Kidney (tissue), 22 donors: ENCODE data around the gene TNRC6C. TPM values are rescaled to one million over a fixed set of nuclear protein-coding genes. Genes with fewer than 3 reads are reported as not detected.
A peak's percentile ranks its signal among the peaks of the same experiment; 100 is the strongest.

Source experiments
- DNase-seq, 5 donors: peaks; one replicate each; pipeline ENCODE4 v3.0.0-alpha.2; 2013 to 2020
- FAIRE-seq: peaks from 2 replicates; lab custom pipeline; 2012; peaks lifted over from hg19 to GRCh38; lab: Jason Lieb, UNC
- H3K27ac ChIP-seq, 2 donors: one replicate each; pipeline ENCODE4 v1.7.0; 2013; ENCODE audit warnings: low read depth in 2 of 2, low read length in 2 of 2, inconsistent platforms in 1 of 2
- H3K27me3 ChIP-seq: one replicate; pipeline ENCODE4 v1.7.1; 2013; ENCODE audit warnings: low read length, inconsistent platforms; ENCODE audit not compliant: control insufficient read depth, insufficient read depth
- H3K36me3 ChIP-seq, 3 donors: one replicate each; pipeline versions ENCODE4 v1.7.0 to v1.7.1; 2013; ENCODE audit warnings: low read length in 3 of 3, control low read depth in 1 of 3, inconsistent platforms in 1 of 3; ENCODE audit not compliant: insufficient read depth in 3 of 3, control insufficient read depth in 2 of 3
- H3K4me1 ChIP-seq, 3 donors: one replicate each; pipeline versions ENCODE4 v1.7.0 to v1.7.1; 2013; ENCODE audit warnings: low read length in 3 of 3, inconsistent platforms in 1 of 3, low read depth in 1 of 3; ENCODE audit not compliant: control insufficient read depth in 2 of 3, insufficient read depth in 2 of 3
- H3K4me3 ChIP-seq, 3 donors: one replicate each; pipeline versions ENCODE4 v1.7.0 to v1.8.1; 2013; ENCODE audit warnings: low read length in 3 of 3, control low read depth in 1 of 3, inconsistent platforms in 1 of 3
- H3K9ac ChIP-seq, 3 donors: one replicate each; pipeline versions ENCODE4 v1.7.0 to v1.7.1; 2013; ENCODE audit warnings: low read length in 3 of 3, control low read depth in 1 of 3, inconsistent platforms in 1 of 3
- H3K9me3 ChIP-seq, 3 donors: one replicate each; pipeline versions ENCODE4 v1.7.0 to v1.7.1; 2013; ENCODE audit warnings: low read length in 3 of 3, control low read depth in 1 of 3, inconsistent platforms in 1 of 3; ENCODE audit not compliant: control insufficient read depth in 2 of 3, insufficient read depth in 1 of 3
- intact Hi-C: fragments of 100-400 bp; cut with DNase I; formaldehyde crosslinking; loops from one replicate; pipeline ENCODE4 v1.11.1; 2022
- long read RNA-seq, 10 donors: library from polyadenylated mRNA in 1 of 10; unstranded in 1 of 10; transcript quantifications; one replicate each; pipeline ENCODE4 v2.0.0 and lab custom pipeline, GENCODE V29; 2021 to 2026
- polyA plus RNA-seq: library from polyadenylated mRNA; stranded (reverse); fragments of 350-450 nt; fragmentation: Illumina TruSeq; extraction: RNeasy Lipid Tissue Mini Kit (QIAGEN cat#74804); gene quantifications from one replicate; pipeline ENCODE4 v1.2.3, GENCODE V29; 2014; ENCODE audit warnings: low read depth, low replicate concordance; ENCODE audit not compliant: insufficient read depth
- total RNA-seq: library from RNA; stranded (reverse); fragmentation: NEBNext Ultra II Directional; extraction: Animal tissue kit (Norgen Biotek cat#: 25700); gene quantifications from one replicate; pipeline ENCODE4 v1.2.1, GENCODE V29; 2021
- TF ChIP-seq, protein P1 (sequence below): IDR thresholded peaks from 3 replicates; pipeline ENCODE4 v1.5.1; 2012; ENCODE audit warnings: mild to moderate bottlenecking, moderate library complexity, borderline replicate concordance; ENCODE audit not compliant: insufficient read depth; ENCODE audit errors: extremely low read depth
- donor health status: control.
- donor health status: control.
- donor health status: control.
- donor health status: control.
- donor health status: control.
- donor health status: DM: yes; HTN: yes; CAD: no.
- donor health status: Normal renal cell carcinoma (clear cell type).

TNRC6C gene, protein sequence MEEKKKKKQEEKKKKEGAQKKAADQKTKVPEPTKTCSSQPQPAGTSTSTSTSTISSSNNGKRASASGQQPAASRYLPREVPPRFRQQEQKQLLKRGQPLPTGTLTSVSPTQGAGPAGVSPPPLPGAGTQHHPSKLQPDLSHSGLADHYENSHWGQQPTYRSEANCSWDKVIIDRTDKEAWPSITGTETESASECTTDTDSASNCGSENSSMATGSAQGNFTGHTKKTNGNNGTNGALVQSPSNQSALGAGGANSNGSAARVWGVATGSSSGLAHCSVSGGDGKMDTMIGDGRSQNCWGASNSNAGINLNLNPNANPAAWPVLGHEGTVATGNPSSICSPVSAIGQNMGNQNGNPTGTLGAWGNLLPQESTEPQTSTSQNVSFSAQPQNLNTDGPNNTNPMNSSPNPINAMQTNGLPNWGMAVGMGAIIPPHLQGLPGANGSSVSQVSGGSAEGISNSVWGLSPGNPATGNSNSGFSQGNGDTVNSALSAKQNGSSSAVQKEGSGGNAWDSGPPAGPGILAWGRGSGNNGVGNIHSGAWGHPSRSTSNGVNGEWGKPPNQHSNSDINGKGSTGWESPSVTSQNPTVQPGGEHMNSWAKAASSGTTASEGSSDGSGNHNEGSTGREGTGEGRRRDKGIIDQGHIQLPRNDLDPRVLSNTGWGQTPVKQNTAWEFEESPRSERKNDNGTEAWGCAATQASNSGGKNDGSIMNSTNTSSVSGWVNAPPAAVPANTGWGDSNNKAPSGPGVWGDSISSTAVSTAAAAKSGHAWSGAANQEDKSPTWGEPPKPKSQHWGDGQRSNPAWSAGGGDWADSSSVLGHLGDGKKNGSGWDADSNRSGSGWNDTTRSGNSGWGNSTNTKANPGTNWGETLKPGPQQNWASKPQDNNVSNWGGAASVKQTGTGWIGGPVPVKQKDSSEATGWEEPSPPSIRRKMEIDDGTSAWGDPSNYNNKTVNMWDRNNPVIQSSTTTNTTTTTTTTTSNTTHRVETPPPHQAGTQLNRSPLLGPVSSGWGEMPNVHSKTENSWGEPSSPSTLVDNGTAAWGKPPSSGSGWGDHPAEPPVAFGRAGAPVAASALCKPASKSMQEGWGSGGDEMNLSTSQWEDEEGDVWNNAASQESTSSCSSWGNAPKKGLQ (N-terminal part only)
- total RNA-seq = 29.4 TPM
- 1.9 TPM for polyA plus RNA-seq
- long read RNA-seq, donor 1 = 0 reads
- long read RNA-seq, donor 2 = 0 reads
- long read RNA-seq, donor 3, partial matches to known transcripts = 29 of 29 reads
- long read RNA-seq, donor 3, other reads (novel, unspliced or antisense) = 0 of 29 reads
- long read RNA-seq, donor 4 = 0 reads
- long read RNA-seq, donor 5 = 0 reads
- long read RNA-seq, donor 6 = 0 reads
- long read RNA-seq, donor 7, partial matches to known transcripts = 20 of 25 reads
- long read RNA-seq, donor 7, other reads (novel, unspliced or antisense) = 5 of 25 reads
- long read RNA-seq, donor 8 = 0 reads
- long read RNA-seq, donor 9 = 0 reads
- long read RNA-seq, donor 10 = 0 reads

DNA sequence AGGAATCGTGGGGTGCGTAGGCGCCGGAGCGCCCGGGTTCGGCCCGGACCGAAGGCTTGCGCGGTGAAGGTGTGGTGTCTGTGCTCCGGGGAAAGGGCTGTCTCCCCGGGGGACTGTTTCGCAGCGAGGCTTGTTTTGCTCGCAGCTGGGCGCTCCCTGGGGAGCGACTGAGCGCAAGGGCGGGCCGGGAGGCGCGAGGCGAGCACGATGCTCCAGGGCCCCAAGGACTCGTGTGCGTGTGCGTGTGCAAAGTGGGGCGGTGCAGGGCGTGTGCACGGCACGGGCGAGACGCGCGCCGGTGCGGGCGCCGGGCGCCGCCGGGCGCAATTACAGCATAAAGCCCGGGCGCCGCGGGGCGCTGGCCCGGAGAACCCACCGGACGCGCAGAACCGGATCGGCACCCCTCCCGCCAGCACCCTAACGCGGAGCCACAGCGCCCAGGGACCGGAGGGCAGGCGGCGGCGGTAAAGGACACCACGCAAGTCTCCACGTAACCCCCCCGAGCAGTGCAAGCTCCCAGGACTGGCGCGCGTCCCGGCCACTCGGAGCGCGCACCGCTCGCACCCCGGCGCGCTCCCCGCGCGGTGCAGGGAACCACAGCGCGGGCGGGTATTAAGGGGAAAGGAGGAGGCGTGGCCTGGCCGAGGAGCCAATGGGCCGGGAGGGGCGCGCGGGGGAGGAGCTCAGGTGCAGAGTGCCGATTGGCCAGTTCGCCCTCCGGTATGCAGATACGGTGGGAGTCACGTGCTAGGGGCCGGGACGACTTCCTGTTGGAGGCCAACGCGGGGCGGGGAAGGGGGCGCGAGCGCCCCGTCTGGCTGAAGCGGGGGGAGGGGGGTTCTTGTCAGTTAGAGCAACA, at the start of gene TNRC6C:
Gene TNRC6C, plus strand, starts transcription at position 847 of the 859 bp plus-strand sequence. CDS start 45,504 bp downstream, outside the sequence.
- intact Hi-C loops = no loop called here
- H3K9ac ChIP-seq = peak within 1 kb of the TSS; percentile 38 to 50 (median 44)
- no peaks in the 10 kb centered on the region for H3K9me3 ChIP-seq
- FAIRE-seq = no peak
- peak within 1 kb of the TSS; percentile 25 to 26 for H3K27ac ChIP-seq
- peaks cover 0 to 9% (median 0%) of the 10 kb centered on the region in 3 donors for H3K4me1 ChIP-seq
- TF ChIP-seq, protein P1, sequence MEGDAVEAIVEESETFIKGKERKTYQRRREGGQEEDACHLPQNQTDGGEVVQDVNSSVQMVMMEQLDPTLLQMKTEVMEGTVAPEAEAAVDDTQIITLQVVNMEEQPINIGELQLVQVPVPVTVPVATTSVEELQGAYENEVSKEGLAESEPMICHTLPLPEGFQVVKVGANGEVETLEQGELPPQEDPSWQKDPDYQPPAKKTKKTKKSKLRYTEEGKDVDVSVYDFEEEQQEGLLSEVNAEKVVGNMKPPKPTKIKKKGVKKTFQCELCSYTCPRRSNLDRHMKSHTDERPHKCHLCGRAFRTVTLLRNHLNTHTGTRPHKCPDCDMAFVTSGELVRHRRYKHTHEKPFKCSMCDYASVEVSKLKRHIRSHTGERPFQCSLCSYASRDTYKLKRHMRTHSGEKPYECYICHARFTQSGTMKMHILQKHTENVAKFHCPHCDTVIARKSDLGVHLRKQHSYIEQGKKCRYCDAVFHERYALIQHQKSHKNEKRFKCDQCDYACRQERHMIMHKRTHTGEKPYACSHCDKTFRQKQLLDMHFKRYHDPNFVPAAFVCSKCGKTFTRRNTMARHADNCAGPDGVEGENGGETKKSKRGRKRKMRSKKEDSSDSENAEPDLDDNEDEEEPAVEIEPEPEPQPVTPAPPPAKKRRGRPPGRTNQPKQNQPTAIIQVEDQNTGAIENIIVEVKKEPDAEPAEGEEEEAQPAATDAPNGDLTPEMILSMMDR = no peak
- peak within 1 kb of the TSS; percentile 65 to 81 (median 78) for H3K4me3 ChIP-seq
- DNase-seq = peak; percentile 99 to 100 (median 100)
- H3K36me3 ChIP-seq = no peaks in the 10 kb centered on the region
- H3K27me3 ChIP-seq = peaks cover 6% of the 10 kb centered on the region

DNA sequence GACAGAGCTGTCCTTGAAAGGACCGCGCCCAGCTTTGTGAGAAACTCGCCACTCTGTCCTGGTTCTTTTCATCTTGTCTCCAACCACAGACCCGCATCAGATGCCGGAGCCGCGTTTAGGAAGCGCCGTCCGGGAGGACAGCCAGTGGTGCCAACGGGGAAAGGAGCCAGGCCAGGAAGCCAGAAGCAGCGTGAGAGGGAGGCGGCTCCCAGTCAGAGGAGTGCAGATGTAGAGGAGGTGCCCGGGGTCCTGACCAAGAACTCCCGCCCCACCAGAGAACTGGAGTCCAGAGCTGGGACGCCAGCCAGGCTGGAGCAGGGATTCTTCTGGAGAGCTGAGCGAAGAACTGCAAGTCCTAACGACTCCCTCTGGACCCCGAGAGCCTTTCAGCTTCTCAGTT, 49.3 kb upstream of the TNRC6C start:
- TF ChIP-seq, protein P1 = no peak
- DNase-seq = peak in 2 of 5 donors; percentile 23 to 68
- Histone ChIP-seq H3K9me3 (no peaks in the 10 kb centered on the region), H3K27me3 (no peaks in the 10 kb centered on the region), H3K4me3 (no peak overlapping the region), H3K9ac (no peak overlapping the region), H3K36me3 (no peaks in the 10 kb centered on the region), H3K4me1 (no peaks in the 10 kb centered on the region), H3K27ac (no peak overlapping the region)
- intact Hi-C loops = no loop called here
- no peak for FAIRE-seq
